HG03575 (cell line): ENCODE results near the gene RAP1A.
"Not testable (repeated sequence)": the region's sequence is repeated elsewhere in the genome, so short reads cannot be mapped to it uniquely, and the experiment has no call there.

Source experiments
- ATAC-seq: cut with Tn5 transposase; IDR thresholded peaks from one replicate; pipeline ENCODE4 v1.9.1; 2021; ENCODE audit not compliant: unreplicated experiment, insufficient number of reproducible peaks, low FRiP score; ENCODE audit errors: extremely low read depth

The RAP1A gene

DNA sequence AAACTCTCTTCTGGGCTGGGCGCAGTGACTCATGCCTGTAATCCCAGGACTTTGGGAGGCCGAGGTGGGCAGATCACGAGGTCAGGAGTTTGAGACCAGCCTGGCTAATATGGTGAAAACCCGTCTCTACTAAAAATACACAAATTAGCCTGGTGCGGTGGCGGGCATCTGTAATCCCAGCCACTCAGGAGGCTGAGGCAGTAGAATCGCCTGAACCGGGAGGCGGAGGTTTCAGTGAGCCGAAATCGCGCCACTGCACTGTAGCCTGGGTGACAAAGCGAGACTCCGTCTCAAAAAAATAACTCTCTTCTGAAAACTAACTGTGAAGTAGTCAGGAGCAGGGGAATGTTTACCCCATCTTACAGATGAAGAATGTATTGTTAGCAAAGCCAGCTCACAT is 122.7 kb downstream of the RAP1A start:
- ATAC-seq = not testable (repeated sequence)

DNA sequence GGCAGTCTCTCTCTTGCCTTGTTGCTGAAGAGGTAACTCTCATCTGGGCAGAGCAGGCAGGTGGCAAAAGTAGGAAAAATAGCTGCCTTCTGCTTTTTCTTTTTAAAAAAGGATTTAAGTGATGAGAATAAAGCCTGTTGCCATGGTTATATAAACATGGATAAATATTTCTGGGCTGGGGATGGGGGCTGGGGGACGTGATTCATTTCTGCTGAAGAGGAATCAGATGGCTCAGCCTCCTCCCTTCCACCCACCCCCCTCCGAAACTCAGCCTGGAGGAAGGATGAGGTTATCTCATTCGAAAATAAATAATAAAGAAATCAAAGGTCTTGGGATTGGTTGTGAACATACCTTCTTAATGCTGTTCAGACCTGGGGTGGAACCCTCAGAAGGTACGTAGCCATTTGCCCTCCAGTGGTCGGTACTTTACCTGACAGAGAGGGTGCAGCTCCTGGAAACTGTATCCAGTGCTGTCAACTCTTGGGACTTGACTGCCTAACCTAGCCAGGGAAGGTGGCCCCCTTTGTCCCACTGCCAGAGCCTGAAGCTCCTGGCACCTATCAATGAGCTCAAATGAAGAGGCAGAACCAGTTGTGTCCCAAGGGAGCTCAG is 123.5 kb downstream of the RAP1A start:
- ATAC-seq = no peak

DNA sequence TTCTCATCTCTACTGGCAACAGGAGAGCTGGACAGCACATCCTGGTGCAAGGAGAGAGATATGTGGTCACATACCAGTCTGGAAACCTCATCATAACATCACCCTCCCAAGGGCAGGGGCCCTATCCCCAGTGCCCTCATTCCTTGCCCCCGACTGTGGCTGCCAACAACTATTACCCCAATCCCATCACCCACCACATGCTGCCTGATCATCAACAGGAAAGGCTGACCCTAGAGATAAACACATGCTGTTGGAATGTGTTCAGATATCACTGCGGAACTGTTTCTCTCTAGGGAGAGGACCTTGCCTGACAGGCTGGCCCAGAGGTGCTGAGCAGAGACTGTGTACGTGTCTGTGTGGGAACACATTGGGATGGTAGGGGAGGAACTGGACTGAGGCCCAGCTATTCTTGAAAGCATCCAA is 124.1 kb downstream of the RAP1A start:
- ATAC-seq = no peak

DNA sequence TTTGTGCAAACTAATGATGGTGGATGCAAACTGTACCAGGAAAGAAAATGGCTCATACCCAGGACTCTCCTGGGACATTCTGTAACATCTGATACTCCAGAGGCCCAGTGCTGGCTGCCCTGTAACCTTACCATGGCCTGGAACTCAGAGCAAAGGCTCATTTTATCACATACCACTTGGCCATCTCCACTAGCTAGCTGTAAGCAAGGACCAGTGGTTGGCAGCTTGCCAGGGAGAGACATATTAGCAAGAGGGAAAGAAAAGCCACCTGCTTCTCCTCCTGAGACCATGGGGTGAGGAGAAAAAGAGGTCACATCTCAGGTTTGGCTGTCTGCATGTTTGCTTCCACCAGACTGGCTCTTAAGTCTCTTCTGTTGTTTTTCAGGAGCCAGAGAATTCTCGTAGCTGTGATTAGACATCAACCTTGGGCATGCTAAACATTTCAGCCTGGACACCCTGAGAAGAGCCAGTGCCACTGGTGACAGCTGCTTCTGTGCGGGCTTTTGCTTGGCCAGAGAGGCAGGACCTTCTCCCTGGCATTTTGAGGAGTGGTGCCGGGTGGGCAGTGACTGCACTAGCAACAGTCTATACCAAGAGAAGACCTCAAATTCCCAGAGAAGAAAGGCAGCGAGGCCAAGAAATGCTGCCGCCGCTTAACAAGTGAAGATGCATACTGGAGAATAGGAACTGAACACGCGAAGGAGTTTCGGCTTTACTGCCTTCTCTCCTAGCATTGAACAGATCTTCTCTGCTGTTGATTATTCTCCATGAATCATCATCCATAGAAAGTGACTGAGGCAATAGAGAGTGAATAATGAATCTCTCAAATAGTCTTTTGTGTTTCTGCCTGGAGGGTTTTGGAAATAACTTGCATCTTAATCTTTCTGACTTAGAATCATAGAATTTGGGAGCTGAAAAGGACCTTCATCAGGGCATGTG is 126.4 kb downstream of the RAP1A start:
- no peak for ATAC-seq

DNA sequence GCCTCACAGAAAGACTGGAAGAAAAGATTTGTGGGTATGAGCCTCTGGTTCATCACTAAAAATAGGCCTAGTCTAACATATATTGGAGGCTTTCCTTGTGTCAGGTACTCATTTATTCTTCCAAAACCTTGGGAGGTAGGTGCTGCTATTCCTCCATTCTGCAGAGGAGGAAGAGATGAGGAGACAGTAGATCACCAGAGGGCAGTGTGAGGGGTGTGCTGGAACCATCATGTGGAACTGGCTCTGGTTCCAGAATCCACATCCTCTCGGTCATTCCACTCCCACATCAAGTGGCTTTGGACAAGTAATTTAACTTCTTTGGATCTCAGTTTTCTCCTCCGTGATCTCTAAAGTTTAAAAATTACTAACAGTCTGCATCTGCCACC is 127.0 kb downstream of the RAP1A start:
- ATAC-seq = no peak

DNA sequence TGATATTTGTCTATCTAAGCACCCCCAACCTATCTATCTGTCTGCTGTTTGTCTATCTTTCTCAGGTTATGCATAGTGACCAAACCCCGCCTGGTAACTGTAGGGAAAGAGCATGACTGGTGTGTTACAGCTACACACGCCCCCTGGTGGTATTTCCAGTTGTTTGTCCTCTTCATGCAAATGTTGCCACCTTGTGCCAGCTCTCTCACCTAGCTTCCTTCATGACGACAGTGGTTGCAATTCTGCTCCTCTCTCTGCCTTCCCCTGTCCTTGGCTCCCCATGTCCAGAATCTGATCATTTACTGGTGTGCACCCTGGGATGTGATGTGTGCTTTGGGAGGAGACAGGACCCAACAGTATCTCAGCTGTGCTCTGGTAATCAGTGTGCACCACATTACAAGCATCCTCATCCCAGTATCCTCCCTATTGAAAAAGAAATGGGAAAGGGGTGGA is 127.7 kb downstream of the RAP1A start:
- ATAC-seq = no peak

DNA sequence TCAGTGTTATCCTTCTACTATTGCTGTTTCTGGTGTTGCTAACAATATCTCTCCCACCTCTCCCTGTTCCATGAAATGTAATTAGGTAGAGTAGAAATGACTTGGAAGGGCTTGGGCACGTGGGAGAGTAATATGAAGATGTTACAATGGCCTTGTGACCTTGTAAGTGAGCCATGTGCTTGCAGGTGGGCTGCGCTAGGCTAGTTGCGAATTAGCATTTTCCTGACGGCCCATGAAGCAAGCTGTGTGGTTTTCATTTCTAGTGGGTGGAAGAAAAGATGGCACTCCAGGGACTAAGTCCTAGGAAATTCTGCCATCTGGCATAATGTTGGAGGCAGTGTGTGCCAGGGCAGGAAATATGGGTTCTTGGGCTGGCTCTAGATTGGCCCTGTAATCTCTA is 128.4 kb downstream of the RAP1A start:
- ATAC-seq = no peak

DNA sequence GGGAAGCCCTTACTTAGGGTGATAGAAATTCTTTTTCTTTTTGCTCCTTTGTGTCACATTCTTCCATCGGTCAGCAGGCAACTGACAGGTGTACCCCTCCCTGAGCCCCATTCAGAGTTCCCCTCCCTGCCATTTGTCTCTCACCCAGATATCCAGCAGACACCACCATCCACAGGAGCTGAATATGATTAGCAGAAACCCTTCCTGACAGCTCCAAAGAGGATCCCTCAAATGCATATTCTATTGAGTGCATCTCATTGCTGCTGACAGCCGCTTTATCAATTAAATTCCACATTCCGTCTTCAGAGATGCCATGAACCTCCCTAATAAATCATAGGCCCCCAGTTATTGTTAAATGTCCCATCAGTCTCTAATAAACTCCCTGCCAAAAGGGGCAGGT is 130.0 kb downstream of the RAP1A start:
- no peak for ATAC-seq

DNA sequence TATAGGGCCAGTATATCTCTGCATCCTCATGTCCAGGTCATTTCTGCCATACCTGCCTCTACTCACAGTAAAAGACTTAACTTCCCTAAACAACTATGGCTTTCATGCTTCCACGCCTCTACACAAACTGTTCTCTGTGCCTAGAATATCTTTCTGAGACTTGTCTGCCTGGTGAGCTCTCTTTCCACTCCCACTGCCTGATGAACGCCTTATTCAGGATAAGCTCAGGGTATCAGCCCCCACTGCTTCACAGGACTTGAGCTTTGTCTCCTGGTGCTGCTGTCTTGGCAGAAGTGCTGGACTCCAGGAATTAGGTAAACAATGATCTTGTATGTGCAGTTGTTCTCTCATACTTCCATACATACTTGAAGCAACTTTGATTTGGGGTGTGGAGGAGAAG is 131.3 kb downstream of the RAP1A start:
- ATAC-seq = no peak

- no peak for ATAC-seq
Measured at GRCh38 chr1:111751906-111752575, 132.5 kb downstream of the RAP1A start.

DNA sequence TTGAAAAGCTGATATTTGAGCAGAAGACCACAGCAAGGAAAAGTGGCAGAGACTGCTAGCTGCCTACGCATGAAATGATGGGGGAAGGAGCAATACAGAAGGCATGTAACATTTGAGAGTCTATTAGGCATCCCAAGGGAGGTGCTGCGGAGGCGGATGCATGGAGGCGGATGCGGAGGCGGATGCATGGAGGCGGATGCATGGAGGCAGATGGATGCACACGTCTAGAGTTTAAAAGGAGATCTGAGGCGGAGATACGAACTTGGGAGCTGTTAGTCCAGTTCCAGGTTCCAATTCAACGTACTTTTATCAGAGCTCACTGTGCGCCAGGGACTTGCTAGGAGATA is 135.4 kb downstream of the RAP1A start:
- ATAC-seq = peak; percentile 17

DNA sequence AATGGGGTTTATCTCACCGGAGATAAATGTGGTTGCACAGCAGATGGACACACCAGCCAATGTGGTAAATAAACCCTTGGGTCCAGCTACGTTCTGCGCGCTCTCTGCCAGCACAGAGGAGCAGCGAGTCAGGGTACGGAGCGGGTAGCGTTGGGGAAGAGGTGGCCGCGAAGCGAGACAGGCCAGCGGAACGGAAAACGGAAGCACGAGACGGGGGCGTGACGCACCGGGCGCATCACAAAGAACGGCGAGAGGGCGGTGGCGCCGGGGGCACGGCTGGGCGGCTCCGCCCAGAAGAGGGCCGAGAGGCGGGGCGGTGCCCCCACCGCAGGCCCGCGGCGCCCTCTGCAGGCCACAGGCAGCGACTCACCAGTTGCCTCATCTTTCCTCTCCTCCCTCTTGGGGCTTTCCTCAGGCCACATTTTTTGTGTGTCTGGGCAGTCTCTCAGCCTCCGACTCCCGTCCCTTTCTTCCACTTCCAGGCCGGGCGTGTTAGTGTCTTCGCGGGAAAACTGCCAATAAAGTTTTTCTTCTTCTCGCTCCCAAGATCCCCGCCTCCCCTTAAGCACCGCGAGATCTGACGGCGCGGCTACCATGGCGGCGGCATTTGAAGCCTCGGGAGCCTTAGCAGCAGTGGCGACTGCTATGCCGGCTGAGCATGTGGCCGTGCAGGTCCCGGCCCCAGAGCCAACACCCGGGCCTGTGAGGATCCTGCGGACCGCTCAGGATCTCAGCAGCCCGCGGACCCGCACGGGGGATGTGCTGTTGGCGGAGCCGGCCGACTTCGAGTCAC is 135.9 kb downstream of the RAP1A start, which contains the start of gene DDX20:
DDX20 (plus strand) TSS at position 571 of the 793 bp plus-strand sequence; CDS start at position 595, 24 bp downstream.
- ATAC-seq = peak; percentile 31

GRCh38 chr1:111756124-111756513 is 136.5 kb downstream of the RAP1A start:
- ATAC-seq = no peak

GRCh38 chr1:111758373-111758772 is 138.8 kb downstream of the RAP1A start:
- ATAC-seq = no peak

- no peak for ATAC-seq
Measured at GRCh38 chr1:111761717-111762116, 142.1 kb downstream of the RAP1A start.

GRCh38 chr1:111762332-111762731 is 142.7 kb downstream of the RAP1A start:
- no peak for ATAC-seq
